HCT116 (cell line): Measurements from ENCODE around the gene DNAH10. TPM values are rescaled to one million over a fixed set of nuclear protein-coding genes. Genes with fewer than 3 reads are reported as not detected.

Experiments used
- ATAC-seq: fragments of 200-7000 bp; cut with Tn5 transposase; 2 replicates; pipeline ENCODE4 v1.9.1; 2020; ENCODE audit warnings: mild to moderate bottlenecking, moderate library complexity
- BruUV-seq: library from RNA; stranded (reverse); fragments of 400-500 nt; replicated peaks from 2 replicates; lab custom pipeline; 2021; lab: Mats Ljungman, UMichigan
- CTCF ChIA-PET: fragments of 300-600 bp; sonication (Branson Sonifier 250); formaldehyde crosslinking; loops from one replicate; lab custom pipeline; 2021; ENCODE audit warnings: antibody characterized with exemption; lab: Charles Lee
- POLR2A ChIA-PET: fragments of 300-600, 350-600 bp; sonication (Branson Sonifier 250); formaldehyde crosslinking; loops from one replicate; lab custom pipeline; 2021; ENCODE audit warnings: antibody characterized with exemption; lab: Charles Lee
- RAD21 ChIA-PET, 2 experiments: fragments of 300-600 bp; sonication (Branson Sonifier 250); formaldehyde crosslinking; loops; one replicate each; lab custom pipeline; 2023; ENCODE audit warnings: low total read pairs in 2 of 2; ENCODE audit not compliant: uncharacterized antibody in 2 of 2, unreplicated experiment in 2 of 2, low non-redundant PET in 1 of 2; lab: Charles Lee
- DNase-seq: peaks from one replicate; pipeline ENCODE4 v3.0.0-alpha.2; 2010; ENCODE audit warnings: low read depth, low spot score
- H2AFZ ChIP-seq: fragments of 200-600 bp; shearing (Covaris generic), sonication (generic); 2 replicates; pipeline ENCODE4 v1.6.1; 2017; ENCODE audit warnings: low read depth, mixed run types, mixed read lengths, antibody characterized with exemption, low read length; ENCODE audit not compliant: poor library complexity, severe bottlenecking
- H3K27ac ChIP-seq: 2 replicates; pipeline ENCODE4 v1.5.1; 2012; ENCODE audit warnings: low read depth, low read length
- H3K27me3 ChIP-seq: fragments of 200-600 bp; sonication (generic); 2 replicates; pipeline ENCODE4 v1.6.1; 2016; ENCODE audit warnings: mixed run types, low read length, mixed read lengths; ENCODE audit not compliant: insufficient read depth
- H3K36me3 ChIP-seq, 2 experiments: fragments of 200-500 bp in 1 of 2; fragments of 200-600 bp in 1 of 2; sonication (Bioruptor generic) in 1 of 2; sonication (generic) in 1 of 2; 2 replicates each; pipeline versions ENCODE4 v1.5.1 to v1.6.1; 2014 to 2016; ENCODE audit warnings: low read length in 2 of 2, inconsistent platforms in 1 of 2, mixed read lengths in 1 of 2, mixed run types in 1 of 2; ENCODE audit not compliant: insufficient read depth in 2 of 2, control insufficient read depth in 1 of 2
- H3K4me1 ChIP-seq, 2 experiments: fragments of 200-600 bp in 1 of 2; sonication (generic) in 1 of 2; 2 replicates each; pipeline versions ENCODE4 v1.5.1 to v1.6.1; 2012 to 2017; ENCODE audit warnings: low read length in 2 of 2, inconsistent platforms in 1 of 2, mild to moderate bottlenecking in 1 of 2, mixed read lengths in 1 of 2, mixed run types in 1 of 2, moderate library complexity in 1 of 2; ENCODE audit not compliant: insufficient read depth in 2 of 2, control insufficient read depth in 1 of 2
- H3K4me2 ChIP-seq: fragments of 200-600 bp; sonication (generic); 2 replicates; pipeline ENCODE4 v1.6.1; 2017; ENCODE audit warnings: mixed run types, low read length, mixed read lengths
- H3K4me3 ChIP-seq, 2 experiments: fragments of 200-600 bp in 1 of 2; sonication (generic) in 1 of 2; replicated peaks in 1 of 2; 2 replicates each; pipeline ENCODE4 v1.5.1; 2011 to 2016; ENCODE audit warnings: low read length in 2 of 2, control low read depth in 1 of 2, low read depth in 1 of 2, mild to moderate bottlenecking in 1 of 2, mixed read lengths in 1 of 2, mixed run types in 1 of 2
- H3K79me2 ChIP-seq: fragments of 200-600 bp; sonication (generic); 2 replicates; pipeline ENCODE4 v1.6.1; 2017; ENCODE audit warnings: mild to moderate bottlenecking, mixed run types, low read length, moderate library complexity, mixed read lengths; ENCODE audit not compliant: insufficient read depth
- H3K9ac ChIP-seq: fragments of 200-600 bp; sonication (generic); 2 replicates; pipeline ENCODE4 v1.6.1; 2016; ENCODE audit warnings: low read length, mixed read lengths
- H3K9me2 ChIP-seq: fragments of 200-600 bp; sonication (generic), shearing (Covaris generic); 2 replicates; pipeline ENCODE4 v1.6.1; 2017; ENCODE audit warnings: mixed run types, mild to moderate bottlenecking, moderate library complexity; ENCODE audit not compliant: insufficient read depth
- H3K9me3 ChIP-seq, 2 experiments: fragments of 200-500 bp in 1 of 2; fragments of 200-600 bp in 1 of 2; sonication (Bioruptor generic) in 1 of 2; sonication (generic) in 1 of 2; 2 replicates each; pipeline ENCODE4 v1.6.1; 2014 to 2017; ENCODE audit warnings: low read length in 2 of 2, mixed read lengths in 2 of 2, inconsistent platforms in 1 of 2, low read depth in 1 of 2, mild to moderate bottlenecking in 1 of 2, mixed run types in 1 of 2, moderate library complexity in 1 of 2; ENCODE audit not compliant: control insufficient read depth in 1 of 2, insufficient read depth in 1 of 2
- H4K20me1 ChIP-seq: fragments of 200-600 bp; sonication (generic), shearing (Covaris generic); 2 replicates; pipeline ENCODE4 v1.6.1; 2017; ENCODE audit warnings: mixed run types, mild to moderate bottlenecking, moderate library complexity; ENCODE audit not compliant: insufficient read depth
- CEBPB ChIP-seq: IDR thresholded peaks from 2 replicates; pipeline ENCODE4 v1.6.1; 2012; ENCODE audit warnings: low read depth
- EGR1 ChIP-seq: IDR thresholded peaks from 2 replicates; pipeline ENCODE4 v1.6.1; 2012; ENCODE audit warnings: low read depth
- EZH2 ChIP-seq: fragments of 200-600 bp; sonication (generic); IDR thresholded peaks from 2 replicates; pipeline ENCODE4 v1.6.1; 2017; ENCODE audit warnings: antibody characterized with exemption, mixed run types
- EZH2phosphoT487 ChIP-seq: fragments of 200-600 bp; IDR thresholded peaks from 2 replicates; pipeline ENCODE4 v1.6.1; 2018; ENCODE audit warnings: antibody characterized with exemption, borderline replicate concordance
- POLR2A ChIP-seq: IDR thresholded peaks from 2 replicates; pipeline ENCODE4 v1.7.0; 2011; ENCODE audit warnings: borderline replicate concordance; ENCODE audit not compliant: insufficient read depth, insufficient read length; ENCODE audit errors: extremely low read depth
- REST ChIP-seq: IDR thresholded peaks from 2 replicates; pipeline ENCODE4 v1.6.1; 2012; ENCODE audit warnings: low read depth
- YY1 ChIP-seq: IDR thresholded peaks from 2 replicates; pipeline ENCODE4 v1.6.1; 2011; ENCODE audit warnings: low read length, low read depth, moderate library complexity, mild to moderate bottlenecking; ENCODE audit not compliant: insufficient replicate concordance; ENCODE audit errors: extremely low read depth
- ZNF274 ChIP-seq: fragments of 200-500 bp; sonication (Bioruptor generic); IDR thresholded peaks from 2 replicates; pipeline ENCODE4 v1.6.1; 2014; ENCODE audit warnings: mild to moderate bottlenecking, low read depth, low read length, inconsistent platforms
- intact Hi-C: fragments of 100-400 bp; cut with micrococcal nuclease; formaldehyde crosslinking; loops from 2 replicates; pipeline ENCODE4 v1.10.0; 2022
- total RNA-seq: library from RNA; stranded (reverse); gene quantifications from one replicate; pipeline ENCODE4 v1.2.1, GENCODE V29; 2021; ENCODE audit not compliant: unreplicated experiment

Gene DNAH10
- total RNA-seq, 1 experiment from 2014 or later: 1.3 TPM

GRCh38 chr12:123914726-123915333 is 152.7 kb downstream of the DNAH10 start:
- RAD21 ChIA-PET: no interaction called here
- no peaks in the 10 kb centered on the region for H4K20me1 ChIP-seq
- no peak for TF ChIP-seq REST
- TF ChIP-seq EZH2phosphoT487: no peak
- no peak for TF ChIP-seq POLR2A
- TF ChIP-seq CEBPB: no peak
- TF ChIP-seq EGR1: no peak
- TF ChIP-seq YY1: no peak
- no peak for TF ChIP-seq ZNF274
- no peak for TF ChIP-seq EZH2
- TF ChIP-seq, all 23 proteins: peak for 0
- intact Hi-C loops: no loop called here
- DNase-seq: no peak
- no TSS peak for BruUV-seq
- H3K79me2 ChIP-seq: no peaks in the 10 kb centered on the region
- no peak overlapping the region for H2AFZ ChIP-seq
- H3K36me3 ChIP-seq: no peaks in the 10 kb centered on the region
- H3K4me1 ChIP-seq: peaks cover 0 to 7% of the 10 kb centered on the region in 2 experiments; a peak in 2 of 4 replicates
- POLR2A ChIA-PET: no interaction called here
- no peak overlapping the region for H3K4me2 ChIP-seq
- H3K9me3 ChIP-seq: no peaks in the 10 kb centered on the region
- H3K4me3 ChIP-seq: no peak overlapping the region
- H3K27me3 ChIP-seq: no peaks in the 10 kb centered on the region
- H3K27ac ChIP-seq: no peak overlapping the region
- CTCF ChIA-PET: interaction anchor here (1.7 kb wide), 1 partner anchor 10 kb away, joined by 5 read pairs; no protein-coding TSS in a partner anchor
- no peak for ATAC-seq
- H3K9ac ChIP-seq: no peak overlapping the region
- H3K9me2 ChIP-seq: no peaks in the 10 kb centered on the region
